ENCODE measurements around the gene RNU2-1. TPM values are rescaled to one million over a fixed set of nuclear protein-coding genes. Genes with fewer than 3 reads are reported as not detected.
"Not testable (repeated sequence)": the region's sequence is repeated elsewhere in the genome, so short reads cannot be mapped to it uniquely, and the experiment has no call there.

RNU2-1 gene
- total RNA-seq (1,000 to 10,000 TPM; 2,221 to 3,168 TPM), polyA plus RNA-seq (not detected)

GRCh38 chr17:43233877-43234276, at the start of gene RNU2-1:
RNU2-1 (minus strand) TSS chr17:43233977.
- H3K27me3 Mint-ChIP-seq; H3K27ac Mint-ChIP-seq; intact Hi-C loops (cut with micrococcal nuclease); DNase-seq; H3K27me3 ChIP-seq (ENCODE audit: insufficient read depth, low read length); POLR2A ChIA-PET (ENCODE audit: partially characterized antibody); H3K36me3 Mint-ChIP-seq; H3K36me3 ChIP-seq (ENCODE audit: insufficient read depth, low read length); H3K27ac ChIP-seq (ENCODE audit: low read depth, low read length); H3K4me3 Mint-ChIP-seq; H3K4me1 ChIP-seq (ENCODE audit: insufficient read depth, low read length); H3K9me3 ChIP-seq (ENCODE audit: control insufficient read depth in 1 of 2, low read length in 2 of 2); H3K4me3 ChIP-seq (ENCODE audit: low read length in 2 of 2); H3K4me1 Mint-ChIP-seq; H3K9me3 Mint-ChIP-seq; CTCF ChIA-PET (ENCODE audit: partially characterized antibody): not testable (repeated sequence)

DNA sequence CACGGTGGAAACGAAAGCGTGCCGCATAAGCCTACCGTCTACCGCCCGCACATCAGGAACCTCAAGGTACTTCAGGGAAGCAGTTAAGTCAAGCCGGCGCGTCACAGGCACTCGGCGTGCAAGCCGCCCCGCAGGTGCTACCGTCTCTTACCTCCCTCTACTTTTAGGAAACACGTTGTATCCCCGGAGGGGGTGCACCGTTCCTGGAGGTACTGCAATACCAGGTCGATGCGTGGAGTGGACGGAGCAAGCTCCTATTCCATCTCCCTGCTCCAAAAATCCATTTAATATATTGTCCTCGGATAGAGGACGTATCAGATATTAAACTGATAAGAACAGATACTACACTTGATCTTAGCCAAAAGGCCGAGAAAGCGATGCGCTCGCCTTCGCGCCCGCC, 39.1 kb upstream of the RNU2-1 start:
- H3K27ac ChIP-seq (ENCODE audit: low read depth, low read length); H3K36me3 ChIP-seq (ENCODE audit: insufficient read depth, low read length); H3K27ac Mint-ChIP-seq; H3K9me3 ChIP-seq (ENCODE audit: control insufficient read depth in 1 of 2, low read length in 2 of 2); H3K4me3 ChIP-seq (ENCODE audit: low read length in 2 of 2); H3K27me3 Mint-ChIP-seq; DNase-seq; intact Hi-C loops (cut with micrococcal nuclease); H3K27me3 ChIP-seq (ENCODE audit: insufficient read depth, low read length); H3K4me1 Mint-ChIP-seq; POLR2A ChIA-PET (ENCODE audit: partially characterized antibody); H3K4me1 ChIP-seq (ENCODE audit: insufficient read depth, low read length); H3K9me3 Mint-ChIP-seq; H3K4me3 Mint-ChIP-seq; CTCF ChIA-PET (ENCODE audit: partially characterized antibody); H3K36me3 Mint-ChIP-seq: not testable (repeated sequence)

DNA sequence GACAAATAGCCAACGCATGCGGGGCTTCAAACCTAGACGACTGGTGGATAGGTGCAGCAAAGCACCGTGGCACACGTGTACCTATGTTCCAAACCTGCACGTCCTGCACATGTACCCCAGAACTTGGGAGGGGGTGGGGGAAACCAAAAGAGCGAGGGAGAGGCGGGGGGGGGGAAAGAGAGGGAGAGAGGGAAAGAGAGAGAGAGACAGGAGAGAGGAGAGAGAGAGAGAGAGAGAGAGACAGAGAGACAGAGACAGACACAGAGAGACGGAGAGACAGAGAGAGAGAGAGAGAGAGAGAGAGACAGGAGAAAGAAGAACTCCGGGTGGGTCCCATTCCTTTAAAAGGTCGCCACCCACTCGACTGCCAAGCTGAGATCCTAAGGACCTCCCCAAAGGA, 38.7 kb upstream of the RNU2-1 start:
- H3K4me3 ChIP-seq (ENCODE audit: low read length in 2 of 2); H3K27ac Mint-ChIP-seq; CTCF ChIA-PET (ENCODE audit: partially characterized antibody); H3K4me1 Mint-ChIP-seq; H3K9me3 Mint-ChIP-seq; H3K27me3 Mint-ChIP-seq; H3K9me3 ChIP-seq (ENCODE audit: control insufficient read depth in 1 of 2, low read length in 2 of 2); H3K27ac ChIP-seq (ENCODE audit: low read depth, low read length); POLR2A ChIA-PET (ENCODE audit: partially characterized antibody); H3K36me3 Mint-ChIP-seq; H3K4me1 ChIP-seq (ENCODE audit: insufficient read depth, low read length); H3K27me3 ChIP-seq (ENCODE audit: insufficient read depth, low read length); intact Hi-C loops (cut with micrococcal nuclease); H3K36me3 ChIP-seq (ENCODE audit: insufficient read depth, low read length): not testable (repeated sequence)
- H3K4me3 Mint-ChIP-seq: peak overlapping the region in 5 of 8 donors; percentile 30 to 74 (median 53)
- peak in 3 of 5 donors; percentile 0 to 2 (median 0) for DNase-seq

GRCh38 chr17:43270552-43271504, 37.1 kb upstream of the RNU2-1 start:
- intact Hi-C loops (cut with micrococcal nuclease); H3K36me3 ChIP-seq (ENCODE audit: insufficient read depth, low read length); H3K4me3 ChIP-seq (ENCODE audit: low read length in 2 of 2); H3K27me3 Mint-ChIP-seq; H3K27ac Mint-ChIP-seq; H3K9me3 ChIP-seq (ENCODE audit: control insufficient read depth in 1 of 2, low read length in 2 of 2); H3K4me1 Mint-ChIP-seq; H3K27me3 ChIP-seq (ENCODE audit: insufficient read depth, low read length); H3K4me1 ChIP-seq (ENCODE audit: insufficient read depth, low read length); H3K27ac ChIP-seq (ENCODE audit: low read depth, low read length); POLR2A ChIA-PET (ENCODE audit: partially characterized antibody); DNase-seq; H3K9me3 Mint-ChIP-seq; H3K4me3 Mint-ChIP-seq; CTCF ChIA-PET (ENCODE audit: partially characterized antibody); H3K36me3 Mint-ChIP-seq: not testable (repeated sequence)

DNA sequence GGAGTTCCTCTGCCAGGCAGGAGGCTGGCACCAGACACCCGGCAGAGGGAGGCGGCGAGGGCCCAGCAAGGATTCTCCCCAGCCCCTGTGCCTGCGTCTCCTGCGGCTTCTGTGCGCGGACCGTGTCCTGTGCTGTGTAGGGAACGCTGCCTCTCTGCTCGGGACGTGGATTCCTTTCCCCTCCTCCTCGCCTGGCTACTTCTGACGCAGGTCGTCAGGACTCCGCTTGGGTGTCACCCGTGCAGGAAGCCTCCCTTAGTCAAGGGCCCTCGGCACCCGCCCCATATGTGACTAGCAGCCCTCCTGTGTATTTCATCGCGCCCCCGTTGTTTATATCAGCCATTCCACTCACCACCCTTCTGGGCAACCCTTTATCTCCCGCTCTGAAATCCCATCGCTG, 12.7 kb upstream of the RNU2-1 start:
- H3K4me3 Mint-ChIP-seq; H3K36me3 ChIP-seq (ENCODE audit: insufficient read depth, low read length); intact Hi-C loops (cut with micrococcal nuclease); H3K27ac ChIP-seq (ENCODE audit: low read depth, low read length); H3K4me1 ChIP-seq (ENCODE audit: insufficient read depth, low read length); H3K36me3 Mint-ChIP-seq; POLR2A ChIA-PET (ENCODE audit: partially characterized antibody); H3K9me3 Mint-ChIP-seq; H3K4me3 ChIP-seq (ENCODE audit: low read length in 2 of 2); H3K4me1 Mint-ChIP-seq; CTCF ChIA-PET (ENCODE audit: partially characterized antibody); H3K9me3 ChIP-seq (ENCODE audit: control insufficient read depth in 1 of 2, low read length in 2 of 2); H3K27me3 ChIP-seq (ENCODE audit: insufficient read depth, low read length); H3K27ac Mint-ChIP-seq; H3K27me3 Mint-ChIP-seq: not testable (repeated sequence)
- peak in 4 of 5 donors; percentile 42 to 69 (median 60) for DNase-seq

GRCh38 chr17:43240596-43241352, 7.0 kb upstream of the RNU2-1 start:
- H3K27me3 Mint-ChIP-seq: not testable (repeated sequence)

GRCh38 chr17:43239597-43239996, 5.8 kb upstream of the RNU2-1 start:
- H3K4me3 Mint-ChIP-seq; H3K27ac ChIP-seq (ENCODE audit: low read depth, low read length); H3K36me3 Mint-ChIP-seq; H3K4me3 ChIP-seq (ENCODE audit: low read length in 2 of 2); POLR2A ChIA-PET (ENCODE audit: partially characterized antibody); CTCF ChIA-PET (ENCODE audit: partially characterized antibody); H3K9me3 Mint-ChIP-seq; H3K36me3 ChIP-seq (ENCODE audit: insufficient read depth, low read length); intact Hi-C loops (cut with micrococcal nuclease); H3K4me1 Mint-ChIP-seq; H3K4me1 ChIP-seq (ENCODE audit: insufficient read depth, low read length); H3K27me3 ChIP-seq (ENCODE audit: insufficient read depth, low read length); H3K27ac Mint-ChIP-seq; H3K27me3 Mint-ChIP-seq; DNase-seq; H3K9me3 ChIP-seq (ENCODE audit: control insufficient read depth in 1 of 2, low read length in 2 of 2): not testable (repeated sequence)

More at GRCh38 chr17:43240596-43241352, 7.0 kb upstream of the RNU2-1 start:
- H3K4me1 Mint-ChIP-seq; CTCF ChIA-PET (ENCODE audit: partially characterized antibody); H3K4me3 ChIP-seq (ENCODE audit: low read length in 2 of 2); H3K36me3 Mint-ChIP-seq; H3K27ac ChIP-seq (ENCODE audit: low read depth, low read length); H3K27me3 ChIP-seq (ENCODE audit: insufficient read depth, low read length); H3K4me3 Mint-ChIP-seq; H3K4me1 ChIP-seq (ENCODE audit: insufficient read depth, low read length); H3K9me3 Mint-ChIP-seq; intact Hi-C loops (cut with micrococcal nuclease); POLR2A ChIA-PET (ENCODE audit: partially characterized antibody); H3K36me3 ChIP-seq (ENCODE audit: insufficient read depth, low read length); DNase-seq; H3K9me3 ChIP-seq (ENCODE audit: control insufficient read depth in 1 of 2, low read length in 2 of 2); H3K27ac Mint-ChIP-seq: not testable (repeated sequence)
